Prostate gland (tissue), 2 donors: ENCODE data around the gene CRP. TPM values are rescaled to one million over a fixed set of nuclear protein-coding genes. Genes with fewer than 3 reads are reported as not detected.

Source experiments
- DNase-seq: peaks from one replicate; pipeline ENCODE4 v3.0.0-alpha.2; 2019; ENCODE audit warnings: low spot score
- H3K27ac ChIP-seq, 2 donors: fragments of 200-600 bp; sonication (generic); 2 replicates each; pipeline ENCODE4 v1.5.1; 2017 to 2019
- H3K27me3 ChIP-seq: fragments of 200-600 bp; sonication (generic); replicated peaks from 2 replicates; pipeline ENCODE4 v1.5.1; 2019; ENCODE audit not compliant: insufficient read depth
- H3K36me3 ChIP-seq, 2 donors: fragments of 200-600 bp; sonication (generic); 1 replicate in 1 of 2; 2 replicates in 1 of 2; pipeline versions ENCODE4 v1.5.1 to v1.8.1; 2017 to 2019
- H3K4me1 ChIP-seq: fragments of 200-600 bp; sonication (generic); replicated peaks from 2 replicates; pipeline ENCODE4 v1.5.1; 2019
- H3K4me3 ChIP-seq, 2 donors: fragments of 200-600 bp; sonication (generic); 2 replicates each; pipeline ENCODE4 v1.5.1; 2017 to 2019
- H3K9me3 ChIP-seq: fragments of 200-600 bp; sonication (generic); 2 replicates; pipeline ENCODE4 v1.5.1; 2017
- CTCF ChIP-seq, 4 experiments: fragments of 200-600 bp in 2 of 4; fragments of 450-650 bp in 2 of 4; sonication (generic) in 2 of 4; IDR thresholded peaks; 1 replicate in 3 of 4; 2 replicates in 1 of 4; pipeline ENCODE4 v1.5.1; 2016 to 2019; ENCODE audit warnings: antibody characterized with exemption in 4 of 4, mild to moderate bottlenecking in 2 of 4, moderate library complexity in 2 of 4
- POLR2A ChIP-seq: fragments of 450-650 bp; IDR thresholded peaks from one replicate; pipeline ENCODE4 v1.6.1; 2016; ENCODE audit warnings: antibody characterized with exemption, mild to moderate bottlenecking
- POLR2AphosphoS5 ChIP-seq: sonication (generic); formaldehyde crosslinking; IDR thresholded peaks from one replicate; pipeline ENCODE4 v1.6.1; 2017; ENCODE audit warnings: antibody characterized with exemption
- WGBS: methylation state at CpG from one replicate; pipeline ENCODE4 v1.1.5; 2018; 5-methylcytosine and 5-hydroxymethylcytosine counted together
- intact Hi-C: fragments of 100-400 bp; cut with DNase I; formaldehyde crosslinking; loops from one replicate; pipeline ENCODE4 v1.14.2; 2022
- total RNA-seq, 2 donors: library from RNA; depleted of rRNA; stranded (reverse); fragments of >200 nt; gene quantifications; one replicate each; pipeline ENCODE4 v1.1.0, GENCODE V29; 2016

The CRP gene
- total RNA-seq, 2 donors from 2014 or later: 0.55 TPM; not detected in 1

DNA sequence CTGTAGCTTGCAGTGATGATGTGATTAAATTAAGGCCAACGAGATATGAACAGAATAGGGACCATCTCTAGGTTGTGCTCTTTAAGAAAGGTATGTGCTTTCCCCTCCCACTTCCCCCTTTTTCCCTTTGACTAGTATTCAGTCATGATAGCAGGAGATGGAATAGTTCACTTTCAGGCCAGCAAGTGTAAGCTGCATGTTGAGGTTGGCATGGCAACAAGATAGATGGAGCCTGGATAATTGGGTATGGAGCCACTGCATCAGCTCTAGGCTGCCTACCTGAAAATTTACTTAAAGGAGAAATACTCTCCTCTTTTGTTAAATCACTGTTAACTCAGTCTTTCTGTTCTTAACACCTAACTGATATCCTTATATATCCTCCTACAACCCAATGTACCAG lies 1.5 kb upstream of the CRP start:
- Histone ChIP-seq H3K27me3 (no peaks in the 10 kb centered on the region), H3K27ac (no peak overlapping the region), H3K9me3 (no peaks in the 10 kb centered on the region), H3K4me1 (no peaks in the 10 kb centered on the region), H3K4me3 (no peak overlapping the region), H3K36me3 (no peaks in the 10 kb centered on the region)
- TF ChIP-seq POLR2AphosphoS5 (no peak), POLR2A (no peak), CTCF (IDR thresholded peaks at IDR 0.05) (no peak)
- intact Hi-C loops: no loop called here
- WGBS: 75% methylated on average over 1 of the region's 1 CpG
- DNase-seq: no peak

DNA sequence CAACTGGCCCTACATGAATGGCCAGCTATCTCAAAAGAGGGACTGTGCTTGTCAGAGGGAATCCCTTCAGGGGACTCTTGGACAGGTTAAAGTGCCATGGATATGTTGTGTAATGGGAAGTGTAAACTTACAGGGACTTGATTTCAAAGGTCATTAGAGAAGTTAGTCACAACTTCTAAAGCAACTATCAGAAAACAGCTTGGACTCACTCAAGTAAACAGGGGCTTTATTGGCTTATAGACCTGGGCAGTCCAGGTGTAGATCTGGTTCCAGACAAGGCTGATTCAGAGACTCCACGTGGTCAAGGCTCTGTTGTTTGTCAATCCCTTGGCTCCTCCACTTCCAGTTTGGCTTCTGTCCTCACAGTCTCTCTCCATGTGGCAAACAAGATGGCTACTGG lies 2.3 kb downstream of the CRP start:
- H3K27ac ChIP-seq: no peak overlapping the region
- WGBS: 41% methylated on average over 1 of the region's 1 CpG
- no peaks in the 10 kb centered on the region for H3K36me3 ChIP-seq
- no peaks in the 10 kb centered on the region for H3K9me3 ChIP-seq
- TF ChIP-seq POLR2AphosphoS5 (no peak), POLR2A (no peak), CTCF (IDR thresholded peaks at IDR 0.05) (no peak)
- H3K27me3 ChIP-seq: no peaks in the 10 kb centered on the region
- DNase-seq: no peak
- H3K4me3 ChIP-seq: no peak overlapping the region
- intact Hi-C loops: no loop called here
- H3K4me1 ChIP-seq: no peaks in the 10 kb centered on the region

DNA sequence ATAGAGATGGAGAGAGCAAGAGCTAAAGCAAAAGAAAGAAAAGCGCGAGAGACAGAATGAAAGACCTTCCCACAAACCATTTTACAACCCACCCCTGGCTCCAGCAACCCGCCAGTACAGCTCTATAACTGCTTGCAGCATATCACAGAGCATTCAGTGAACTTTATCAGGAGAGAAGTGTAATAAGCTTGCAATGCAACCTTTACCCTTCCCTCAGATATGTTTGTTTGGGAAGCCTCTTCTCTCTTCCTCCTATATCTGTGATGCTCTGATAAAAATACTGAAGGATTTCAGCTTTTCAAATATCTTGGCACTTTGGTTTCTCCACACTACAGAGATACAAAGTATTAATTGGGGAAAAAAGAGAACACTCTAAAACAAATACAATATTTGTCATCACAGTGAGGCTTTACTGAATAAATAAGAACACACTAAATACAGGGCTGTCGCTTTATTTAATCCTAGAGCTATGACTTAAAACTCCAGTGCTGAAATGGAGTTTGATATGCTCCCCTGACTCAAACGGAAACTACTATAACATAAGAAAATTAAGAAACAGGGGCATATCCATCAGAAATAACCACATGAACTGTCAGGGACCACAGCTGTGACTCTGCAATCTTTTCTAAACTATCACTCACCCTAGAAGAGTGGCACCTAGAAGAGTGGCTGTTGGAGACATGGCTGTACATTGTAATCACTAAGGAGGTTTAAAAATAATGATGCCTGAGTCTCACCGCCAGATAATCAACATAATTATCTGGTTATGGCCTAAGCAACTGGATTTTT lies 6.7 kb downstream of the CRP start:
- TF ChIP-seq POLR2AphosphoS5: no peak
- TF ChIP-seq POLR2A: no peak
- TF ChIP-seq CTCF (IDR thresholded peaks at IDR 0.05): no peak
- Histone ChIP-seq H3K27me3 (no peaks in the 10 kb centered on the region), H3K27ac (no peak overlapping the region), H3K4me1 (no peaks in the 10 kb centered on the region), H3K4me3 (no peak overlapping the region), H3K36me3 (no peaks in the 10 kb centered on the region), H3K9me3 (no peaks in the 10 kb centered on the region)
- no peak for DNase-seq
- 73% methylated on average over 6 of the region's 6 CpGs for WGBS
- intact Hi-C loops: no loop called here

GRCh38 chr1:159705904-159706256 lies 8.5 kb downstream of the CRP start:
- intact Hi-C loops: no loop called here
- TF ChIP-seq POLR2A (no peak), CTCF (IDR thresholded peaks at IDR 0.05) (no peak), POLR2AphosphoS5 (no peak)
- 66% methylated on average over 3 of the region's 3 CpGs for WGBS
- H3K27ac ChIP-seq: no peak overlapping the region
- H3K9me3 ChIP-seq: no peaks in the 10 kb centered on the region
- H3K4me3 ChIP-seq: no peak overlapping the region
- no peak for DNase-seq
- no peaks in the 10 kb centered on the region for H3K4me1 ChIP-seq
- no peaks in the 10 kb centered on the region for H3K36me3 ChIP-seq
- H3K27me3 ChIP-seq: no peaks in the 10 kb centered on the region

DNA sequence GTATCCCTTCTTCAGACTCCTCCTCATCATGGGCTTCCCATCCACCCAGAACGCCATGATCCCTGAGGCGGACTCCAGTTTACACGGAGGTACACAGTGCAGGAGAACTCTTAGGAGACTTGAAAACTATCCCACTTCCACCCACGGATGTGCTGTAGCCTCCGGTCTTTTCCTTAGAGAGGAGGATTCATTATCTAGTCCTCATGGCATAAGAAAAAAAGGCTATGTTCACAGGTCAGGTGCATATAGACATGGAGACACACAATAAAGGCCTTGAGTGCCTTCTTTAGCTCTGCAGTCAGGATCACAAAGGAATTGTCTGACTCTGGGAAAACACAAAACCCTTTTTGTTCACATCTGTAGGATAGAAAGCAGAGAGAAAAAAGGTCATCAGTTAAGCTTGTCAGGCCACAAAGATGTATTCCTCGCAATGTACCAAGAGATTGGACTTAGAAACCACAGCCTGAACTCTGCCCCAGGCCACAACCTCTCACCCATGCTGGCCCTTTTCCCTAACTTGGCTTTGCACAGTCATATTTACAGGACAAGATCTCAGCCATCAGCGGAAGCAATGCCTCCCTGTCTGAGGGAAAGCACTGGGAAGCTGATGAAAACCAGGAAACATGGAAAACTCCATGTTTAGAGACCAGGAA lies 9.0 kb downstream of the CRP start:
- H3K27ac ChIP-seq: no peak overlapping the region
- H3K27me3 ChIP-seq: no peaks in the 10 kb centered on the region
- no peak for DNase-seq
- no peaks in the 10 kb centered on the region for H3K9me3 ChIP-seq
- intact Hi-C loops: no loop called here
- H3K36me3 ChIP-seq: no peaks in the 10 kb centered on the region
- TF ChIP-seq POLR2A (no peak), CTCF (IDR thresholded peaks at IDR 0.05) (no peak), POLR2AphosphoS5 (no peak)
- no peak overlapping the region for H3K4me3 ChIP-seq
- WGBS: 81% methylated on average over 7 of the region's 7 CpGs
- H3K4me1 ChIP-seq: no peaks in the 10 kb centered on the region
